ENCODE measurements around the gene RAET1L. TPM values are rescaled to one million over a fixed set of nuclear protein-coding genes. Genes with fewer than 3 reads are reported as not detected.

RAET1L gene
- total and polyA plus RNA-seq, 2 experiments from 2014 or later: not detected

- H3K9me3 Mint-ChIP-seq: no peaks in the 10 kb centered on the region; the same call in 2 of the 3 replicates
Observed at GRCh38 chr6:150004783-150005717, 20.3 kb downstream of the RAET1L start.

More at GRCh38 chr6:150004783-150005717, 20.3 kb downstream of the RAET1L start:
- Histone ChIP-seq H4K20me1 (replicated peaks; ENCODE audit: insufficient read depth) (no peaks in the 10 kb centered on the region; the same call in 1 of the 2 replicates), H3K4me2 (peak overlapping the region; percentile 85), H3K27me3 (ENCODE audit: insufficient read depth) (peaks cover 75% of the 10 kb centered on the region), H3K4me1 (ENCODE audit: insufficient read depth) (no peaks in the 10 kb centered on the region), H3K27ac (ENCODE audit: low read depth) (0 out of 2 replicates have a peak overlapping the region, but pooled peaks have one; percentile 55), H3K4me3 (peak overlapping the region; percentile 88), H3K79me2 (replicated peaks; ENCODE audit: insufficient read depth) (no peaks in the 10 kb centered on the region), H2AFZ (peak overlapping the region; percentile 97), H3K36me3 (ENCODE audit: insufficient read depth) (no peaks in the 10 kb centered on the region), H3F3A (replicated peaks; ENCODE audit: low read depth) (no peaks in the 10 kb centered on the region), H3K9me2 (ENCODE audit: insufficient read depth) (no peaks in the 10 kb centered on the region)
- peak; percentile 92 for ATAC-seq
- Mint-ChIP-seq H3K4me1 (peaks cover 7% of the 10 kb centered on the region), H3K27me3 (ENCODE audit: insufficient read depth, low read depth, poor library complexity) (peaks cover 63% of the 10 kb centered on the region), H3K27ac (peak overlapping the region; percentile 95), H3K36me3 (ENCODE audit: low read depth) (peaks cover 3% of the 10 kb centered on the region; the same call in 1 of the 3 replicates), H3K4me3 (peak overlapping the region; percentile 93)
- peak; percentile 97 for DNase-seq (ENCODE audit: low spot score)
- TF ChIP-seq STAT1 (IDR thresholded peaks at IDR 0.05; ENCODE audit: unreplicated experiment) (no peak), JUNB (IDR thresholded peaks at IDR 0.05; ENCODE audit: unreplicated experiment) (no peak), ZNF331 (CRISPR knock-in tag; IDR thresholded peaks at IDR 0.05; ENCODE audit: low read depth) (no peak), EZH2phosphoT487 (IDR thresholded peaks at IDR 0.05; ENCODE audit: unreplicated experiment) (no peak), ETS1 (IDR thresholded peaks at IDR 0.05) (no peak), EZH2 (IDR thresholded peaks at IDR 0.05; ENCODE audit: low read depth, unreplicated experiment) (peak; percentile 36), POLR2AphosphoS5 (IDR thresholded peaks at IDR 0.05; ENCODE audit: low read depth) (peak; percentile 81), CTCF (conservative IDR thresholded peaks at IDR 0.05; ENCODE audit: low read depth in 2 of 2) (no peak), CREB1 (CRISPR knock-in tag; IDR thresholded peaks at IDR 0.05; ENCODE audit: low read depth) (peak; percentile 87)

Measured in GM23338 (cell line).